HG03342 (cell line): ENCODE results near the gene CSNK1G1.
"Not testable (repeated sequence)": the region's sequence is repeated elsewhere in the genome, so short reads cannot be mapped to it uniquely, and the experiment has no call there.

Experiments
- ATAC-seq: cut with Tn5 transposase; IDR thresholded peaks from one replicate; pipeline ENCODE4 v1.9.1; 2021; ENCODE audit warnings: mild to moderate bottlenecking, moderate library complexity; ENCODE audit not compliant: unreplicated experiment

The CSNK1G1 gene

DNA sequence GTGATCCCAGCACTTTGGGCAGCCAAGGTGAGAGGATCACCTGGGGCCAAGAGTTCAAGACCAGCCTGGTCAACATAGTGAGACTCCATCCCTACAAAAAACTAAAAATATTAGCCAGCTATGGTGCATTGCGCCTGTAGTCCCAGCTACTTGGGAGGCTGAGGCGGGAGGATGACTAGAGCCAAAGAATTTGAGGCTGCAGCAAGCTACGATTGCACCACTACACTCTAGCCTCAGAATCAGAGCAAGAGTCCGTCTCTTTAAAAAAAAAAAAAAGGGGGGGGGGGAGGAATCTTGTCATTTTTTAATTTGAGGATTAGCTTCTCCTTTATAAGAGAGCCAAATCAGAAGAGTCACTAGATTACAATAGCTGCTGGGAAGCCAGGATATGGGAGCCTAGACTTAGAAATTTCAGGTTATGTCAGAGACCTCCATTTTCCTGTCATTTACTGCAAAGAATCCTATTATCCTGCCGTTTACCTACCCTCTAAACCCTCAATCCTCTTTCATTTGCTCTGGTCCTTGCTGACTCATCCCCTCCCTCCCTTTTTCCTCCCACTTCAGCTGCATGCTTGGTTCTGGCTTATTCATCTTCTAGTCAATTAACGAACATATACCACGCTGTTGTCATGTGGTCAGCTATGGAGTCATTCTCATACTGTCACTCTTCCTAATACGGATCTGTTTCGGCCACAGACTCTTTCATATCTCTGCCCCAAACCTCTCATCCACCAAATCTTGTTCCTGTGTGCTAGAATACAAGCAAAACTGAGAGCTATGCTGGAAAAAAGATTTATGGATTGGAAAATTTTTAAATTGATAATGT, 109.4 kb downstream of the CSNK1G1 start:
- ATAC-seq, result peak; percentile 83

DNA sequence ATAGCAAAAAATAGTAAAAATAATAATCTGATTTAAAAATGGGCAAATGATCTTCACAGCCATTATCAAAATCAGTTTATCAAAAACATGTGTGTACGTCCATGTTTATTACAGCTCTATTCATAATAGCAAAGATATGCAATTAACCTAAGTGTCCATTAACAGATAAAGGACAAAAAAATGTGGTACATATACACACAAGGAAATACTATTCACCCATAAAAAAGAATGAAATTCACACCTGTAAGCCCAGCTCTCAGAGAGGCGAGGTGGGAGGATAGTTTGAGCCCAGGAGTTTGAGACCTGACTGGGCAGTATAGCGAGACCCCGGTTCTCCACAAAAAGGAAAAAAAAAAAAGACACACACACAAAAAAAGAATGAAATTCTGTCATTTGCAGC, 110.6 kb downstream of the CSNK1G1 start:
- ATAC-seq, result no peak

DNA sequence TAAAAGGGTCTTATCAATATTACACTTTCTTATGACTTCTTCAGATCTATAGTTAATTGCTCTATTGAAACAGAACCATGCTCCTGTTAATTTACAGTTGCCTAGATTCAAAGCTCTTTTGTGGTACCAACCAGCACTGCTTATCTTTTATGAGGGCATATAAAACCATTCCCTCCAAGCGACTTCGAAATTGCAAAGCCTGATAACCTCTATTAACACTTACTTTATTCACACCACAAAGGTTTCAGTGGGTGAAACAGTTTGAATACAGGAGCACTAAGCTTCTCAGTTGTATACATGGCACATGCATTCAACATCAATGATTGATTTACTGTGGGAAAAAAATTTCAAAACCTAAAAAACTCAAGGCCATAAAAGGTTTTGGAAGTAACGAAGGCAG, 118.3 kb downstream of the CSNK1G1 start:
- ATAC-seq, result no peak

DNA sequence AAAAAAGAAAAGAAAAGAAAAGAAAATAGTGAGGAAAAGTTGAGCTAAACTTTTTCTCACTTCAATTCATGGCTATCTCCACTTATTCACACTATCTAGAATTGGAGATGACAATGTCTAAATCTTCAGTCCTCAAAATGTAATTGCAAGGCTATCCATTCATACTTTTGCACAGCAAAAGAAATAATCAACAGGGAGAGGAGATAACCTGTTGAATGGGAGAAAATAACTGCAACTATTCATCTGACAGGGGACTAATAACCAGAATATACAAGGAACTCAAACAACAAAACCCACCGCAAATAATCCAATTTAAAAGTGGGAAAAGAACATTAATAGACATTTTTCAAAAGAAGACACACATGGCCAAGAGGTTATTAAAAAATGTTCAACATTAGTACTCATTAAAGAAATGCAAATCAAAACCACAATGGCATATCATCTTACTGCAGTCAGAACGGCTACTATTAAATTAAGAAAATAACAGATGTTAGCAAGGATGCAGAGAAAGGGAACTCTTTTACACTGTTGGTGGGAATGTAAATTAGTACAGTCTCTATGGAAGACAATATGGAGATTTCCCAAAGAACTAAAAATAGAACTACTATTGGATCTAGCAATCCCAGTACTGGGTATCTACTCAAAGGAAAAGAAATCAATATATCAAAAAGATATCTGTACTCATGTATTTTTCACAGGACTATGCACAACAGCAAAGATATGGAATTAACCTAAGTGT, 119.6 kb downstream of the CSNK1G1 start:
- ATAC-seq, result no peak

DNA sequence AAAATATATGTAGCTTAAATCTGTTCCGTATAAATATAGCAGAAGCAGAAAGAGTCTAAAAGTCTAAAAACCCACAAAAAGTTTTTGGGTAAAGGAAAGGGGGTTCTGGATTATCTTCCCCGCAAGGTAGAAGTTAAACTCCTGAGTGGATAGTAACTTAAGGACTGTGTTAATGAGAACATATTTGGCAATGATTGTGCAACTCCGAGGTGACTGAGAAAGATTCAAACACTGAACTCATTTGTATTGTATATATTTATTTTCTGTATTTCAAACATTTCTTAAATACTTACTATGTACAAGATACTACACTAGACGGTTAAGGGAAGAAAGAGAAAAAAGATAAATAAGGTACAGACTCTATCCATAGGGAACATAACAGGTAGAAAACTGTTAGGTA, 120.4 kb downstream of the CSNK1G1 start:
- ATAC-seq, result no peak

DNA sequence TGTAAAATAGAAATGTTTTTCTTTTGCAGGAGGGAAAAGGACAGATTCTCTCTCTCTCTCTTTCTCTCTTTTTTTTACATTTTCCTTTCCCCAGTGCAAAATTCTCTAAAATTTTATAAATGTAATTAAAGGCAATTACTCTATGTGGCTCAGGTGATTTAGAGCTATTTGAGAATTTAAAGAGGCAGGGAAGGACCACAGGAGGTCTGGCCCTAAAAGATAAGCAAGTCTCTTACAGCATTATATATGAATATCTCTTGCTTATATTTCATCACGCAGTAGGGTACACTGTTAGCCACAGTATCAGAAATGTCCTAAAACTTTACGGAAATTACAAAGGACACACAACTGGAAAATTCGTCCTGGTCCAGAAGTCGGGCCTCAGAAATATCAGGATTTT, 122.7 kb downstream of the CSNK1G1 start:
- ATAC-seq, result no peak

DNA sequence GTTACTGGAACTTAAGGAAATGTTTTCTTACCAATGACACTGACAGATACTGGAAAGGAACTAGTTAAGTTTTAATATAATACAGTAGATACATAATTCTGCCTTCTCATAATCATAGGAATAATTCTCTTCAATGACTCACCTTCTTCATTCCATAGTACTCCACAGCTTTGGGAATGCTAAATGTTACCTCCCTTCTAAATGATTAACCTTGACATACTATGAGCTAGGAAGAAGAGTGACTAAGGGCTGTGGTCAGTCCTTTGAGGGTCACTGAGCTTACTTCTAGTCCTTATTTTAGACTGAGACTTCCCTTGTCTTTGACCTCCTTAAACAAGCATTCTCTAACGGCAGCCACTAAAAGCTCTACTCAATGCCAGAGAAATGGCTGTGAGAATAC, 123.6 kb downstream of the CSNK1G1 start:
- ATAC-seq, result no peak

DNA sequence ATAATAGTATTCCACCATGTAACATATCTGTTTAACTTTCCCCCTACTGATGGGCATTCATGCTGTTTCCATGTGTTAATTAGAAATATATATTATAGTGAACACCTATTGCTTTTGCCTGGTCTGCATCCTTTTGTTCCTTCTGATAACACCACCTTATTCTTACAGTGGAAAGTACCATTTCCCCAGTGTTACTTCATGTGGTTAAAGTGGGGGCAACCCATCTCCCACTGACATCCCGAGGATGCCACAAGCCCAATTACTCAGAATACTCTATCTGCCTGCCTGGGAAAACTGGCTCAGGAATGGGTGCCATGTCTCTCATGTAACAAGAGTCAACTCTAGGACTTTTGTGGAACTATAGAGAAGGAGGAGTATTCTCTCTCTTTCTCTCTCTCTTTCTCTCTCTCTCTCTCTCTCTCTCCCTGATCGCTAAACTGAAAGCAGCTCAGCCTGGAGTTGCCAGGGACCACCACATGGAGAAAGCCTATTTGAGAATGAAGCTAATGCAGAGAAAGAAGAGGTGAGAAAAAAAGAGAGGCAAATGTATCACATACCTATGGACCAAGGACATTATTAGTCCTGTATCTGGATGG, 126.7 kb downstream of the CSNK1G1 start:
- no peak for ATAC-seq

DNA sequence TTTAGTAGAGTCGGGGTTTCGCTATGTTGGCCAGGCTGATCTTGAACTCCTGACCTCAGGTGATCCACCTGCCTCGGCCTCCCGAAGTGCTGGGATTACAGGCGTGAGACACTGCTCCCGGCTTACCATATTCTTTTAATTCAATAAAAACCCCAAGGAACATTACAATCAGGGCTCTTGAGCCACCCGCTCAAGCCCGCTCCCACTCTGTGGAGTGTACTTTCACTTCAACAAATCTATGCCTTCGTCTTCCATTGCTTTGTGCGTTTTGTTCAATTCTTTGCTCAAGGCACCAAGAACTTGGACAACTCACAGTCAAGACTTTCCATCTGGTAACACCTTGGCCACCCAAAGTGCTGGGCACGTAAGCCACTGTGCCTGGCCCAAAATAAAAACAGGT, 130.2 kb downstream of the CSNK1G1 start:
- ATAC-seq, result no peak

DNA sequence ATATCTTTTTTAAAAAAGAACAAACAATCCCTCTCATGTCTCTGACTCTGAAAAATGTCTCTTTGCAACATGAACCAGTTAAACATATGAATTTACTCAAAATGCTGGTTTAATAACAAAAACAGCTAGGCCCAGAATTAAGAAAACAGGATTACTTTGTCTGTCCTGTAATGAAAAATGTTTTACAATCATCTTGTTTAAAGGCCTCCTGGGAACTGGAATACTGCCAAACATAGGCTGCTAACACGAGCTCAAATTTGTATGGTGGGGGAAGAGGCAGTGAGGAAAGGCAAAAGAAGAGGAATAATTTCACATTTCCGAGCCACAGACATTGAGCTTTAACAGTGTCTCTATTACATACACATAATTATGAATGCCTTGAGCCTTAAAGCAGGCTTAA, 131.5 kb downstream of the CSNK1G1 start:
- ATAC-seq, result no peak

DNA sequence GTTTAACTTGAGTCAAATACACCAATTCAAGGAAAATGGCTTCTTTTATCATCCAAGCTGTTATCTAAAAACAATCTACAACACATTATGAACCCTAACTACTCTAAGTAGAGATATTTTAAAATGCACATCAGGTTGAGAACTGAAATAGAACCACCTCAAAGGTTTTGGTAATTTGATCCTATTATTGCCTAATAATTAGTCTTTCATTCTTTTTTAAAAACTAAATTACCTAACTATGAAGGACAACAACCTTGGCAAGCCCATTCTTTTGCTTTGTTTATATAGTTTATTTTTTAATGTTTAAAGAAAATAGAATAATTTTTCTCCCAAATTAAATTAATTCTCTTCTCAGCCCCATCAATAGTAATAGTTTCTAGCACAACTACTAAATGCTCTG, 132.1 kb downstream of the CSNK1G1 start:
- ATAC-seq, result no peak

DNA sequence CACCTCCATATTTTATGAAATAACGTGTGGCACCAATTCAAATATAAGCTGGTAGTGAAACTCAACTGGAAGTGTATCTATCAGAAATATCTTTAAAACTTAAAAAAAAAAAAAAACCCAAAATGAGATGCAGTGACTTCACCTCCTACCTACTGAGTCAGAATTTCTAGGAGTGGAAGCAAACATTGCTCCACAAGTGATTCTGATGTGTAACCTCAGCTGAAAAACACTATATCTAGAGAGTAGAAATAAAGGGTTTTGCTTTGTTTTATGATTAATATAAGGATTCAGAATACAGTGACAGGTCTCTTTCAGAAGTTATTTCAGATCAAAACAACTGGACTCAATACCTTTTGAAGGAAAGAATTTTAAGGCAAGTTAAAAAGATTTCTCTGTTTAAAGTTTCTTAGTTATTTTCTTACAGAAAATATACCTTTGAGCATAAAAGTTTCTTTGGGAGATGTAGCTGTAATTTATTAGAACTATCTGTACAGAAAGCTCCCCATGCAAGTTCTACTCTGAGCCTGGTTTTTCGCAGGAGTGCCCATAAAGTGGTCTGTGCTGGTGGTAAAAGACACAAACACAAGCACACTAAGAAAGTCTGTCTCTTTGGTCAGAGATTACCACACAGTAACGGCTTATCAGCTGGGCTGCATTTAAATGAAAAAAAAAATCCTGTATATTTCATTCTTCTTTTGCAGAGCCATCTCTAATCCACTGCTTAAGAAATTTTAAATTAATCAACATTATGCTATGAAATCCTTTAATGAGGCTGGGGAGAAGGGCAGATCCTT, 133.2 kb downstream of the CSNK1G1 start:
- ATAC-seq, result no peak

DNA sequence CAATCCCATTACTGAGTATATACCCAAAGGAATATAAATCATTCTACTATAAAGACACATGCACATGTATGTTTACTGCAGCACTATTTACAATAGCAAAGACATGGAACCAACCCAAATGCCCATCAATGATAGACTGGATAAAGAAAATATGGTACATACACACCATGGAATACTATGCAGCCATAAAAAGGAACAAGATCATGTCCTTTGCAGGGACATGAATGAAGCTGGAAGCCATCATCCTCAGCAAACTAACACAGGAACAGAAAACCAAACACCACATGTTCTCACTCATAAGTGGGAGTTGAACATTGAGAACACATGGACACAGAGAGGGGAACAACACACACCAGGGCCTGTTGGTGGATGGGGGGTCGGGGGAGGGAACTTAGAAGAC, 134.1 kb downstream of the CSNK1G1 start:
- not testable (repeated sequence) for ATAC-seq

DNA sequence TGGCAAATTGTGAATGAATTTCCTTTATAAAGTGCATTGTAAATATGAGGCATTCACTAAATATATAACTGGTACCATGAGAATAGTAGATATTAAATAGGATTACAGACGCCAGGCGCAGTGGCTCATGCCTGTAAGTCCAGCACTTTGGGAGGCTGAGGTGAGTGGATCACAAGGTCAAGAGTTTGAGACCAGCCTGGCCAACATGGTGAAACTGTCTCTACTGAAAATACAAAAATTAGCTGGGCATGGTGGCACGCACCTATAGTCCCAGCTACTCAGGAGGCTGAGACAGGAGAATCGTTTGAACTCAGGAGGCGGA, 138.6 kb downstream of the CSNK1G1 start:
- ATAC-seq, result not testable (repeated sequence)

DNA sequence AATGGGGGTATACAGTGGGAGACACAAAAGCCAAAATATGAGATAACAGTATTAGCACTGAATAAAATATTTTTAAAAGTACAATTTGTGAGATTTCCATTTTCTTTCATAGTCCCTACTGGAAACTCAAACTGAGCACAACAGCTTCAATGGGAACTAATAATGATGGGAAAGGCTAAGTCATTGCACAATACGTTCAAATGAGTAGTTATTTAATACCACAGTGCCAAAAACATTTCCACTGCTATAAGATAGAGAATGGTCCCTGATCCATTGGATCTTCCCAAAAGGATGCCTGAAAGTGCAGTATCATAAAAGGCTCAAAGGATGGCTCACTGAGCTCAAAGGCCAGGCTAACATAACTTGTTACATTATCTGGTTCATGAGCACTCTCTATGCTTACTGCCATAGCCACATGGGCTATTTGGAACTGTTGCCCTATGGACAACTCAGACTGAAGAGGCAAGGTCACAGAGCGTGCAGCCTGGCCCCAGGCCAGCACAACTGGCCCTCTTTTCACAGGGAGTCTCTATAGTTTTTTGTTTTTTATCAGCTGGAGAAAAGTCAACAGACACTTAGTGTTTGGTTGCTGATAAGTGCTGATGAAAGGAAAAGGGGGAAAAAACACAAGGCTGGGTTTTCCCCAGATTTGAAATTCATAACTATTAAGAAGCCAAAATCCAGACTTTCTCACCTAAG, 139.1 kb downstream of the CSNK1G1 start:
- ATAC-seq, result no peak

DNA sequence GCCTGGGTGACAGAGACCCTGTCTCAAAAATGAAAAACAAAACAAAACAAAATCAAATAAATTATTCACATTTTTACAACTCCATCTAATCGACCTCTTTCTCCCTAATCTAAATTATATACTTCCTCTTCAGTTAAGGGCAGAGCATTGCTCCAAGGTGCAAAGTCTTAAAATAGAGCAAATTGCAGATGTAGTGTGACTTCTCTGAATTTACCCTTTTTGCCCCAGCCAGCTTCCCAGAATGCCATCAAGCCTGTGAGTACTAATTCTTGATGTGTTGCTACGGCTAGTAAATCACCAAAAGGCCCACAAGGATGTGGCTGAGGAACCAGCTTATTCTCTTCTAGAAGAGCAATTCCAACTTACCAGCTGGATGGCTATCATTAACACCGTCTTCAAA, 139.8 kb downstream of the CSNK1G1 start:
- ATAC-seq, result no peak

DNA sequence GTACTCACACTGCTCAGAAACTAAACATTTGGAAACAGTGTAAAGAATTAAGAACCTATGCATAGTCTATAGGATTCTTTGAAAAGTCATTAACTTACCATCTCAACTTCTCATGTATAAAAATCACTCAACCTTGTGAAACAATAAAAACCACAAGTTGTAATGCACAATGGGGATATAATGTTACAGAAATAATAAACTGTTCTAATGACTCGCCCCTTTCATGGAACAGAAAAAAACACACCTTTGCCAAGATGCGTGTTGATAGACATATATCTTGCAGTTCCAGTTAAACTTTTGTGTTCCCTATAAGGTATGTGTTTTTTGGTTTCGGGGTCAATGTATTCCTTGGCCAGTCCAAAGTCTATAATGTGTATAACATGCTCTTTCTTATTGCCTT, 142.3 kb downstream of the CSNK1G1 start:
- no peak for ATAC-seq

DNA sequence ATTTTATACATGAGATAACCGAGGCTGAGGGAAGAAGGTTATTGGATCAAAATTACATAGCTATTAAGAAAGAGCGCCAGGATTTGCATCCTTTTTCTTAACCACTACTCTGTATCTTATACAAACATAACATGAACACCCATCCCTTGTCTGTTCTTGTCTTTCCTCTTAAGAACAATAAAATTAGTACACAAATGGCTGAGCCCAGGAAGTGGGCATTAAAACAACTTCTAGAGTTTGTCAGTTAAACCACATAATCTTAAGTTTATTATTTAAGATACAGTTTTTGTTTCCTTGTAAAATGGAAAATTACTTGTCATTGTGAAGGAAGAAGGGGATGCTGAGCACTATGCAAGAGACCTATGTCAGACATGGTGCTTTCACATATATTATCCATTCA, 144.3 kb downstream of the CSNK1G1 start:
- no peak for ATAC-seq

DNA sequence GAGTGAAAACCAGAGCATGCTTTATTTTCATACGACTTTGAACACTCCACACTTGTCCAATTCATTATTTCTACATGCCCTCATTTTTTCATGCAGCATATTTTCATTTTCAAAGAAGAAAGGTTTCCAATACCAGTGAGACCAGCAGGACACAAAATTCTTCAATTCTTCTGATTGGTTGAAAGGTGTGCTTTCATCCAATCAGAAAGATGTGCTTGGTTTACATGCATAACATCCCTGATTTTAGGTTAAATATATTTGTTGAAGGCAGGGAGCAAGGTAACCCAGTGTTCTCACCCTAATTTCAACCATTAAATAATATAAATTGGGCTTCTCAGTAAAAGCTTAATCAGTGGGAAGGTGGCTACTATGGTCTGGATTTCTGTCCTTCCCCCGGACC, 145.6 kb downstream of the CSNK1G1 start:
- ATAC-seq, result no peak

DNA sequence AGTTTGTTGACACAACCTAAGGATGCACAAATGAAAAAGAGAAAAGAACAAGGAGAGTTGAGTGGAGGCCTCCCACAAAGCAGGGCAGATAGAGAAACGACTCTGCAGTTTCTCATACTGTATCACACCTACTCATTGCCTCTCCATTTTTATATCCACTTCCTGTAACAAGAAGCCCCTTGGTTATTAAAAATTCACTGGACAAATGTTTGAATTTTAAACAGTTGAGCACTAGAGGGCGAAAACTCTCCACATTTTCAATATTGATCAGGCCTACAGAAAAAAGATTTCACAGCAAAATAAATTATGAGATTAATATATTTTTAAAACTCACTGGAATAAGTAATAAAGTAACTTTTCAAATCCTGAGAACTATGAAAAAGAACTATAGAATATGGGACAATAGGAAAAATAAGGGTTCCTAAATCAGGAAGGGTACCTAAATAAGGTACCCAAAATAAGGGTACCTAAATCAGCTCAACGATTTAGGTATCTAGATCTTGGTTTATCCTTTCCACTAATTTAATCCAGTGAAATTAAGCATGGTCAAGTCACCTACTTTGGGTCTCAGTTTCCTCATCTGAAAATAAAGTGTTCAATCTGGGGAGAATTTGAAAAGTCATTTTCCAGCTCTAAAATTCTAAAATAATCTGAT, 146.2 kb downstream of the CSNK1G1 start:
- ATAC-seq, result no peak
